Left ventricle myocardium inferior (tissue), 1 donor: ENCODE data around the gene EFHD2. TPM values are rescaled to one million over a fixed set of nuclear protein-coding genes. Genes with fewer than 3 reads are reported as not detected.
A peak's percentile ranks its signal among the peaks of the same experiment; 100 is the strongest.
"Not testable (repeated sequence)": the region's sequence is repeated elsewhere in the genome, so short reads cannot be mapped to it uniquely, and the experiment has no call there.

Experiments
- DNase-seq: peaks from one replicate; pipeline ENCODE4 v3.0.0-alpha.2; 2020
- H3K27ac ChIP-seq: fragments of 200-600 bp; replicated peaks from 2 replicates; pipeline ENCODE4 v1.8.0; 2021
- H3K27me3 ChIP-seq: fragments of 200-600 bp; 2 replicates; pipeline ENCODE4 v1.8.0; 2021; ENCODE audit warnings: low read depth
- H3K36me3 ChIP-seq: fragments of 200-600 bp; 2 replicates; pipeline ENCODE4 v1.8.0; 2021
- H3K4me1 ChIP-seq: fragments of 200-600 bp; 2 replicates; pipeline ENCODE4 v1.8.0; 2021
- H3K4me3 ChIP-seq: fragments of 200-600 bp; 2 replicates; pipeline ENCODE4 v1.8.0; 2021; ENCODE audit warnings: mild to moderate bottlenecking, moderate library complexity
- H3K9me3 ChIP-seq: fragments of 200-600 bp; replicated peaks from 2 replicates; pipeline ENCODE4 v1.8.0; 2021
- intact Hi-C: fragments of 100-400 bp; cut with micrococcal nuclease; formaldehyde crosslinking; loops from one replicate; pipeline ENCODE4 v1.11.0; 2022
- total RNA-seq: library from RNA; stranded (reverse); fragmentation: NEBNext Ultra II Directional; extraction: Animal tissue kit (Norgen Biotek cat#: 25700); gene quantifications from one replicate; pipeline ENCODE4 v1.2.1, GENCODE V29; 2021
- TF ChIP-seq, protein P1 (sequence below): fragments of 200-600 bp; IDR thresholded peaks from 2 replicates; pipeline ENCODE4 v1.8.0; 2021; ENCODE audit warnings: antibody characterized with exemption, mild to moderate bottlenecking, borderline replicate concordance
- donor health status: DM: no; HTN: yes; CAD: no; lungs with severe emphysema.

The EFHD2 gene
- total RNA-seq, 1 donor from 2014 or later, result 15.0 TPM

DNA sequence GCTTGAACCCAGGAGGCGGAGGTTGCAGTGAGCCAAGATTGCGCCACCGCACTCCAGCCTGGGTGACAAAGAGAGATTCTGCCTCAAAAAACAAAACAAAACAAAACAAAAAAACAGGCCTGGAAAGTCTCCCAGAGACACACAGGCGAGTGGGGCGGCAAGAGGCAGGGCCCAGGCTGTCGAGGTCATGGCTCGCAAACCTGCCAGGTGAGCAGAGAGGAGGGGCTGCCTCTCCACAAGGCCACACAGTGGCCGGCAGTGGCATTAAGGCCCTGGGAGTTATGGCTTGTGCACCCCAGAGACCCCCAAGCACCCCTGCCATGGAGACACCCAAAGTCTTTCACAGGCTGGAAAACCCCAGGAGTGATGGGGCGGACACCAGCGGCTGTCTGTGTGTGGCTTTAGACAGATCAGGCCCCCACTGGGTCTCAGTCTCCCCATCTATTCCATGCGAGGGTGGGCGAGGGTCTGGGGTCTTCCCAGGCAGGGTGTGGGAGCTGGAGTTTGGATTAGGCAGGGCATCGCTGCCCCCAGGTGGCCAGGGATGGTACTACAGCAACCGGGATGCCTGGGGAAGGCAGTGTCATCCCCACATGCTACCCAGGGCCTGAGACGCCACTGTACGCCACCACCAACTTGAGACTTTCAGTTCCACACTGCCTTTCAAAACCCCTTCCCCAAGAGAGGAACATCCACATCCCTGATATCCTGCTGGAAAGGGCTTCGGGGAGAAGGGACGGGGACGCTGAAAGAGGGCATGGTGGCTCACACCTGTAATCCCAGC is 21.3 kb downstream of the EFHD2 start:
- intact Hi-C loops, result loop anchor here (5.0 kb wide), 1 partner anchor 104 kb away; no protein-coding TSS in a partner anchor
- TF ChIP-seq, protein P1, sequence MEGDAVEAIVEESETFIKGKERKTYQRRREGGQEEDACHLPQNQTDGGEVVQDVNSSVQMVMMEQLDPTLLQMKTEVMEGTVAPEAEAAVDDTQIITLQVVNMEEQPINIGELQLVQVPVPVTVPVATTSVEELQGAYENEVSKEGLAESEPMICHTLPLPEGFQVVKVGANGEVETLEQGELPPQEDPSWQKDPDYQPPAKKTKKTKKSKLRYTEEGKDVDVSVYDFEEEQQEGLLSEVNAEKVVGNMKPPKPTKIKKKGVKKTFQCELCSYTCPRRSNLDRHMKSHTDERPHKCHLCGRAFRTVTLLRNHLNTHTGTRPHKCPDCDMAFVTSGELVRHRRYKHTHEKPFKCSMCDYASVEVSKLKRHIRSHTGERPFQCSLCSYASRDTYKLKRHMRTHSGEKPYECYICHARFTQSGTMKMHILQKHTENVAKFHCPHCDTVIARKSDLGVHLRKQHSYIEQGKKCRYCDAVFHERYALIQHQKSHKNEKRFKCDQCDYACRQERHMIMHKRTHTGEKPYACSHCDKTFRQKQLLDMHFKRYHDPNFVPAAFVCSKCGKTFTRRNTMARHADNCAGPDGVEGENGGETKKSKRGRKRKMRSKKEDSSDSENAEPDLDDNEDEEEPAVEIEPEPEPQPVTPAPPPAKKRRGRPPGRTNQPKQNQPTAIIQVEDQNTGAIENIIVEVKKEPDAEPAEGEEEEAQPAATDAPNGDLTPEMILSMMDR, result peak; percentile 95
- peaks cover 25% of the 10 kb centered on the region for H3K4me1 ChIP-seq
- H3K9me3 ChIP-seq, result no peaks in the 10 kb centered on the region
- peaks cover 26% of the 10 kb centered on the region for H3K36me3 ChIP-seq
- H3K27ac ChIP-seq, result no peak overlapping the region
- peak; percentile 73 for DNase-seq
- H3K4me3 ChIP-seq, result no peak overlapping the region
- H3K27me3 ChIP-seq, result no peaks in the 10 kb centered on the region

DNA sequence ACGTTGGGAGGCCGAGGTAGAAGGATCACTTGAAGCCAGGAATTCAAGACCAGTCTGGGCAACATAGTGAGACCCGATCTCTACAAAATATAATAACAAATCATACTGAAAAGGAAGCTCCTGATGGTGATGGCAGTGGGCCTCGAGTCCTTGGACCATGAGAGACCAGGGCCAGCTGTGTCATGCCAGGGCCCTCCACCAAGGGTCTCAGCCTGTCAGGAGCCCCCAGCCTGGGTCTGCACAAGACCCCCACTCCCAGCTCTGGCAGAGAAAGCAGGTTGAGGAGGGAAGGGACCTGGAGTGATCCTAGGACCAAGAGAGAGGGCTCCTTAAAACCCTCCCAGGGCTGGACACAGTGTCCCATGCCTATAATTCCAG is 21.9 kb downstream of the EFHD2 start:
- Histone ChIP-seq H3K4me3 (no peak overlapping the region), H3K9me3 (no peaks in the 10 kb centered on the region), H3K27me3 (no peaks in the 10 kb centered on the region), H3K4me1 (peaks cover 19% of the 10 kb centered on the region), H3K27ac (no peak overlapping the region), H3K36me3 (peaks cover 26% of the 10 kb centered on the region)
- intact Hi-C loops, result loop anchor here (5.0 kb wide), 1 partner anchor 104 kb away; no protein-coding TSS in a partner anchor
- DNase-seq, result no peak
- TF ChIP-seq, protein P1, result no peak

DNA sequence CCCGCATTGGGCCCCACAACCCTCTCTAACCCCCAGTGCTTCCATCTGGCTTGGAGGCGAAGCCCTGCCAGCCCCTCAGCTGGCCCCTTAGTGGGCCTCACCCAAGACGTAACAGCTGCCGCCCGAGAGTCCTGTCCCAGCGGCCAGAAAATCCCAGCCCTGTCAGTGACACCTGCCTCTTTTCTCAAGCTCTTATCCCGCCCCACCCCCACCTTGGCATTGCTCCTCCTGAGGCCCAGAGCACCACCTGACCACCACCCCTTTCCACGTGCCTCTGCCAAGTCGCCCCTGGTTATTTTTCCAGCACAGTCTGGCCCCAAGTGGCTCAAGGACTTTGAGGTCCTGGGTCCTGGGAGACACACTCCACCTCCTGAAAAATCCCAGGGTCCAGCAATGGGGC is 22.6 kb downstream of the EFHD2 start:
- H3K4me3 ChIP-seq, result no peak overlapping the region
- H3K4me1 ChIP-seq, result peaks cover 11% of the 10 kb centered on the region
- H3K27ac ChIP-seq, result no peak overlapping the region
- H3K9me3 ChIP-seq, result no peaks in the 10 kb centered on the region
- intact Hi-C loops, result loop anchor here (5.0 kb wide), 1 partner anchor 105 kb away; no protein-coding TSS in a partner anchor
- TF ChIP-seq, protein P1, result no peak
- no peak for DNase-seq
- H3K36me3 ChIP-seq, result peaks cover 22% of the 10 kb centered on the region
- H3K27me3 ChIP-seq, result no peaks in the 10 kb centered on the region

DNA sequence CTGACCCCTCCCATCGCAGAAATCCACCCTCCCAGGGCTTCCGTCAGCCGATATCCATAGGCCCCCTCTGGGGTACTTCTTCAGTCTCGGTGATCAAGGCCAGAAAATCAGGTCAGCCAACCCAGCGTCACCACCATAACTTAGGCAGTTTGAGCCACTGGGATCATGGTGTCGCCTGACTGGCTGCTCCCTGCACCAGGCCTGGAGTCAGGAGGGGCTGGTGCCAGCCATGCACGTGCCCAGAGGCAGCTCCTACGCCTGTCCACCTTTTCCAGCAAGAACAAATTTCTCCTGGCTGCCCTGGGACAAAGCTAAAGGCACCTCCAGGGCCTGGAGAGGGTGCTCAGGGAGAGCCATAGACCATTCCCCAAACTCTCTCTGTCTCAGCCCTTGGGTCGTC is 23.8 kb downstream of the EFHD2 start:
- H3K4me3 ChIP-seq, result no peak overlapping the region
- H3K36me3 ChIP-seq, result peaks cover 12% of the 10 kb centered on the region
- H3K27me3 ChIP-seq, result no peaks in the 10 kb centered on the region
- intact Hi-C loops, result loop anchor here (5.0 kb wide), 1 partner anchor 106 kb away; no protein-coding TSS in a partner anchor
- DNase-seq, result no peak
- H3K27ac ChIP-seq, result no peak overlapping the region
- peaks cover 4% of the 10 kb centered on the region for H3K4me1 ChIP-seq
- H3K9me3 ChIP-seq, result no peaks in the 10 kb centered on the region
- TF ChIP-seq, protein P1, result no peak

DNA sequence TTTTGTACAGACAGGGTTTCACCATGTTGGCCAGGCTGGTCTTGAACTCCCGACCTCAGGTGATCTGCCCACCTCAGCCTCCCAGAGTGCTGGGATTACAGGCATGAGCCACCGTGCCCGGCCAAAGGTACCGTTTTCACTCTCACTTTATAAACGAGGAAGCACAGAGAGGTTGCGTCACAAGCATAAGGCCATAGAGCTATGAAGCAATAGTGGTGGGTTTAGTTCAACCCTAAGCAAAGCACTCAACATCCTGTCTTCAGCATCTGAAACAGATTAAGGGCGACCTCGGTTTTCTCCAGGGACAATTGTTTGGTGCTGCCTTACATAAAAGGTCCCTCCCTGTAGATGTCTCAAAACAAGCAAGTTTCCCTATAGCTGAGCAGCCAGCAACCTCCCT is 25.1 kb downstream of the EFHD2 start:
- not testable (repeated sequence) for H3K27ac ChIP-seq, H3K36me3 ChIP-seq, H3K4me3 ChIP-seq, H3K9me3 ChIP-seq, H3K4me1 ChIP-seq, DNase-seq, H3K27me3 ChIP-seq
- intact Hi-C loops, result loop anchor here (5.0 kb wide), 1 partner anchor 107 kb away; no protein-coding TSS in a partner anchor
